ENCODE results near the gene C1QL3.

DNA sequence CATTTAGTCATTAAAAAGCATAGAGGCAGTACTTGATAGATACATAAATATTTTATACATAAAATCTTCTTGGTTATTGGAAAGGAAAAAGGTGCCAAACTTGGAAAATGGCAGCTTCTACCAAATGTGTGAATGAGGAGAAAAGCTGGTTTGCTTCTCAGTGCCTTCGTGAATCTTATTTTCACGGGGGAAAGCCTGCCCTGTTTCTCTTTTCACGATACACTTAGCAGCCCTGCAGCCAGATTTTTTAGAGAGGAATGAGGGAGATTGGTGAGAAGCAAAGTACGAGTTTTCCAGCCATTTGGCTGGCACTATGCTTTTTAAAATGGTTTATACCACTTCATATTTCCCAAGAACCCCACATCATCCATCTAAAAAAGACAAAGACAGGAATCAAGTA is 22.9 kb upstream of the C1QL3 start:
- TF ChIP-seq, protein P1, sequence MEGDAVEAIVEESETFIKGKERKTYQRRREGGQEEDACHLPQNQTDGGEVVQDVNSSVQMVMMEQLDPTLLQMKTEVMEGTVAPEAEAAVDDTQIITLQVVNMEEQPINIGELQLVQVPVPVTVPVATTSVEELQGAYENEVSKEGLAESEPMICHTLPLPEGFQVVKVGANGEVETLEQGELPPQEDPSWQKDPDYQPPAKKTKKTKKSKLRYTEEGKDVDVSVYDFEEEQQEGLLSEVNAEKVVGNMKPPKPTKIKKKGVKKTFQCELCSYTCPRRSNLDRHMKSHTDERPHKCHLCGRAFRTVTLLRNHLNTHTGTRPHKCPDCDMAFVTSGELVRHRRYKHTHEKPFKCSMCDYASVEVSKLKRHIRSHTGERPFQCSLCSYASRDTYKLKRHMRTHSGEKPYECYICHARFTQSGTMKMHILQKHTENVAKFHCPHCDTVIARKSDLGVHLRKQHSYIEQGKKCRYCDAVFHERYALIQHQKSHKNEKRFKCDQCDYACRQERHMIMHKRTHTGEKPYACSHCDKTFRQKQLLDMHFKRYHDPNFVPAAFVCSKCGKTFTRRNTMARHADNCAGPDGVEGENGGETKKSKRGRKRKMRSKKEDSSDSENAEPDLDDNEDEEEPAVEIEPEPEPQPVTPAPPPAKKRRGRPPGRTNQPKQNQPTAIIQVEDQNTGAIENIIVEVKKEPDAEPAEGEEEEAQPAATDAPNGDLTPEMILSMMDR (conservative IDR thresholded peaks at IDR 0.05; ENCODE audit: low read depth in 2 of 2) = no peak
- TF ChIP-seq ZNF114 (CRISPR knock-in tag; IDR thresholded peaks at IDR 0.05) = no peak
